HepG2 (cell line): ENCODE results near the gene MADCAM1. TPM values are rescaled to one million over a fixed set of nuclear protein-coding genes. Genes with fewer than 3 reads are reported as not detected.

ENCODE experiments used
- GZF1 ChIP-seq: sonication (generic); formaldehyde crosslinking; IDR thresholded peaks from 2 replicates; pipeline ENCODE4 v1.5.1; 2020; ENCODE audit warnings: mild to moderate bottlenecking, missing genetic modification reagents
- KIAA2018 ChIP-seq: sonication (generic); formaldehyde crosslinking; IDR thresholded peaks from 2 replicates; pipeline ENCODE4 v1.5.0; 2020; ENCODE audit warnings: mild to moderate bottlenecking, missing genetic modification reagents, borderline replicate concordance
- LCORL ChIP-seq, 2 experiments: fragments of 450-650 bp in 1 of 2; sonication (generic) in 1 of 2; formaldehyde crosslinking in 1 of 2; IDR thresholded peaks; 2 replicates each; pipeline versions ENCODE4 v1.5.0 to v1.6.1; 2017 to 2020; ENCODE audit warnings: antibody characterized with exemption in 1 of 2, missing genetic modification reagents in 1 of 2
- POLR2AphosphoS2 ChIP-seq: IDR thresholded peaks from 2 replicates; pipeline ENCODE4 v1.6.1; 2011; ENCODE audit warnings: low read depth, low read length, improper control_type of control experiment
- RFXAP ChIP-seq: sonication (generic); formaldehyde crosslinking; IDR thresholded peaks from 2 replicates; pipeline ENCODE4 v1.4.0; 2020; ENCODE audit warnings: missing genetic modification reagents, borderline replicate concordance
- SNAI1 ChIP-seq: sonication (generic); formaldehyde crosslinking; IDR thresholded peaks from 2 replicates; pipeline ENCODE4 v1.5.0; 2020; ENCODE audit warnings: mild to moderate bottlenecking, missing genetic modification reagents, borderline replicate concordance
- SP5 ChIP-seq: IDR thresholded peaks from 2 replicates; pipeline ENCODE4 v1.6.1; 2016; ENCODE audit warnings: low read depth, borderline replicate concordance
- THYN1 ChIP-seq: sonication (generic); formaldehyde crosslinking; IDR thresholded peaks from 2 replicates; pipeline ENCODE4 v1.8.1; 2023; ENCODE audit warnings: low read depth, mild to moderate bottlenecking, moderate library complexity, missing genetic modification reagents, borderline replicate concordance
- polyA plus RNA-seq, 8 experiments: library from polyadenylated mRNA; depleted of rRNA in 3 of 8; stranded (reverse) in 7 of 8; unstranded in 1 of 8; fragments of >200 nt; fragmentation: Illumina TruSeq in 4 of 8; extraction: Trizol in 4 of 8; gene quantifications; 2 replicates each; pipeline versions ENCODE4 v1.2.1 to v1.2.3, GENCODE V29; 2011 to 2016; ENCODE audit warnings: low read depth in 4 of 8, missing spikeins in 1 of 8, mixed read lengths in 1 of 8; ENCODE audit not compliant: insufficient read depth in 1 of 8
- total RNA-seq, 5 experiments: library from RNA; depleted of rRNA; stranded (reverse); fragments of >200 nt; fragmentation: Illumina TruSeq; extraction: Trizol; gene quantifications; 2 replicates each; pipeline ENCODE4 v1.2.3, GENCODE V29; 2016; ENCODE audit warnings: low read depth in 1 of 5
- TF ChIP-seq, protein P1 (sequence below): sonication (generic); formaldehyde crosslinking; IDR thresholded peaks from 2 replicates; pipeline ENCODE4 v1.4.0; 2020; ENCODE audit warnings: missing genetic modification reagents
- TF ChIP-seq, protein P2 (sequence below): sonication (generic); formaldehyde crosslinking; IDR thresholded peaks from 2 replicates; pipeline ENCODE4 v1.5.1; 2020; ENCODE audit warnings: mild to moderate bottlenecking, moderate library complexity, missing genetic modification reagents

MADCAM1 gene
- total and polyA plus RNA-seq, 2 of the 13 experiments (the other 11 are each of a cell fraction or from before 2014, with no cell fraction given) = 0.29 to 0.33 TPM

- TF ChIP-seq, protein P1, sequence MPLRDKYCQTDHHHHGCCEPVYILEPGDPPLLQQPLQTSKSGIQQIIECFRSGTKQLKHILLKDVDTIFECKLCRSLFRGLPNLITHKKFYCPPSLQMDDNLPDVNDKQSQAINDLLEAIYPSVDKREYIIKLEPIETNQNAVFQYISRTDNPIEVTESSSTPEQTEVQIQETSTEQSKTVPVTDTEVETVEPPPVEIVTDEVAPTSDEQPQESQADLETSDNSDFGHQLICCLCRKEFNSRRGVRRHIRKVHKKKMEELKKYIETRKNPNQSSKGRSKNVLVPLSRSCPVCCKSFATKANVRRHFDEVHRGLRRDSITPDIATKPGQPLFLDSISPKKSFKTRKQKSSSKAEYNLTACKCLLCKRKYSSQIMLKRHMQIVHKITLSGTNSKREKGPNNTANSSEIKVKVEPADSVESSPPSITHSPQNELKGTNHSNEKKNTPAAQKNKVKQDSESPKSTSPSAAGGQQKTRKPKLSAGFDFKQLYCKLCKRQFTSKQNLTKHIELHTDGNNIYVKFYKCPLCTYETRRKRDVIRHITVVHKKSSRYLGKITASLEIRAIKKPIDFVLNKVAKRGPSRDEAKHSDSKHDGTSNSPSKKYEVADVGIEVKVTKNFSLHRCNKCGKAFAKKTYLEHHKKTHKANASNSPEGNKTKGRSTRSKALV (CRISPR knock-in tag) = no peak
- TF ChIP-seq RFXAP (CRISPR knock-in tag) (no peak), THYN1 (CRISPR knock-in tag) (no peak), SP5 (CRISPR knock-in tag) (peak; percentile 63; the same call in 1 of the 2 replicates), GZF1 (CRISPR knock-in tag) (no peak), SNAI1 (CRISPR knock-in tag) (no peak), LCORL (IDR thresholded peaks at IDR 0.05) (no peak; the same call in 1 of the 2 replicates), LCORL (CRISPR knock-in tag; IDR thresholded peaks at IDR 0.05) (no peak), KIAA2018 (CRISPR knock-in tag) (no peak), POLR2AphosphoS2 (no peak)
- TF ChIP-seq, protein P2, sequence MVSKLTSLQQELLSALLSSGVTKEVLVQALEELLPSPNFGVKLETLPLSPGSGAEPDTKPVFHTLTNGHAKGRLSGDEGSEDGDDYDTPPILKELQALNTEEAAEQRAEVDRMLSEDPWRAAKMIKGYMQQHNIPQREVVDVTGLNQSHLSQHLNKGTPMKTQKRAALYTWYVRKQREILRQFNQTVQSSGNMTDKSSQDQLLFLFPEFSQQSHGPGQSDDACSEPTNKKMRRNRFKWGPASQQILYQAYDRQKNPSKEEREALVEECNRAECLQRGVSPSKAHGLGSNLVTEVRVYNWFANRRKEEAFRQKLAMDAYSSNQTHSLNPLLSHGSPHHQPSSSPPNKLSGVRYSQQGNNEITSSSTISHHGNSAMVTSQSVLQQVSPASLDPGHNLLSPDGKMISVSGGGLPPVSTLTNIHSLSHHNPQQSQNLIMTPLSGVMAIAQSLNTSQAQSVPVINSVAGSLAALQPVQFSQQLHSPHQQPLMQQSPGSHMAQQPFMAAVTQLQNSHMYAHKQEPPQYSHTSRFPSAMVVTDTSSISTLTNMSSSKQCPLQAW (CRISPR knock-in tag) = 0 out of 2 replicates have a peak, but pooled peaks have one; percentile 49
Observed at GRCh38 chr19:480016-480855, 16.1 kb upstream of the MADCAM1 start (continued).
